Aorta (tissue), 5 donors: ENCODE measurements around the gene B4GALT3. TPM values are rescaled to one million over a fixed set of nuclear protein-coding genes. Genes with fewer than 3 reads are reported as not detected.

Experiments used
- ATAC-seq: fragments of 200-7000 bp; cut with Tn5 transposase; one replicate; pipeline ENCODE4 v1.9.1; 2022; ENCODE audit warnings: moderate library complexity; ENCODE audit not compliant: low FRiP score
- DNase-seq, 2 donors: peaks; one replicate each; pipeline ENCODE4 v3.0.0-alpha.2; 2020
- H3K27ac ChIP-seq, 2 donors: one replicate each; pipeline ENCODE4 v1.5.1; 2013; ENCODE audit warnings: low read length in 2 of 2, mild to moderate bottlenecking in 2 of 2, moderate library complexity in 2 of 2, control low read depth in 1 of 2, inconsistent platforms in 1 of 2, low read depth in 1 of 2
- H3K27me3 ChIP-seq, 2 donors: one replicate each; pipeline ENCODE4 v1.6.1; 2013; ENCODE audit warnings: control low read depth in 1 of 2, low read length in 1 of 2, mild to moderate bottlenecking in 1 of 2, moderate library complexity in 1 of 2; ENCODE audit not compliant: insufficient read depth in 2 of 2, control insufficient read depth in 1 of 2
- H3K36me3 ChIP-seq, 2 donors: one replicate each; pipeline ENCODE4 v1.6.1; 2013; ENCODE audit warnings: control low read depth in 1 of 2, low read length in 1 of 2, mild to moderate bottlenecking in 1 of 2; ENCODE audit not compliant: insufficient read depth in 2 of 2, control insufficient read depth in 1 of 2
- H3K4me1 ChIP-seq, 2 donors: one replicate each; pipeline ENCODE4 v1.6.1; 2013; ENCODE audit warnings: low read length in 2 of 2, control low read depth in 1 of 2, mild to moderate bottlenecking in 1 of 2, moderate library complexity in 1 of 2; ENCODE audit not compliant: insufficient read depth in 2 of 2, control insufficient read depth in 1 of 2
- H3K4me3 ChIP-seq, 2 donors: one replicate each; pipeline ENCODE4 v1.5.1; 2013; ENCODE audit warnings: low read length in 2 of 2, control low read depth in 1 of 2, mild to moderate bottlenecking in 1 of 2
- H3K9me3 ChIP-seq: one replicate; pipeline ENCODE4 v1.6.1; 2013; ENCODE audit warnings: mild to moderate bottlenecking, low read length; ENCODE audit not compliant: control insufficient read depth
- WGBS, 2 donors: extraction: QIAGEN DNeasy Blood & Tissue Kit; methylation state at CpG; one replicate each; pipeline ENCODE4 v1.1.7; 2013; 5-methylcytosine and 5-hydroxymethylcytosine counted together
- intact Hi-C, 2 donors: fragments of 100-400 bp; cut with DNase I; formaldehyde crosslinking; loops; one replicate each; pipeline versions ENCODE4 v1.14.2 to v1.15.0; 2022
- polyA plus RNA-seq, 2 donors: library from polyadenylated mRNA; stranded (reverse); fragments of 200-250 nt; gene quantifications; one replicate each; pipeline ENCODE4 v1.2.3, GENCODE V29; 2013
- total RNA-seq, 2 donors: library from RNA; stranded (reverse); fragmentation: NEBNext Ultra II Directional; extraction: Animal tissue kit (Norgen Biotek cat#: 25700); gene quantifications; one replicate each; pipeline ENCODE4 v1.2.1, GENCODE V29; 2021
- donor health status: healthy with polysubstance abuse.
- donor health status: Bipolar disorder and iron deficiency.
- donor health status: DM: no; HTN: no; CAD: no.
- donor health status: DM: no; HTN: no; CAD: no.
- donor health status: DM: yes; HTN: yes; CAD: no.

The B4GALT3 gene
- total and polyA plus RNA-seq, 4 donors: 13.9 to 29.8 (median 24.9) TPM

GRCh38 chr1:161199506-161200139 lies 22.3 kb upstream of the B4GALT3 start:
- H3K4me3 ChIP-seq: no peak overlapping the region
- H3K36me3 ChIP-seq: no peaks in the 10 kb centered on the region
- peak; percentile 24 to 76 for DNase-seq
- H3K27ac ChIP-seq: no peak overlapping the region
- ATAC-seq: no peak
- intact Hi-C loops: no loop called here
- no peaks in the 10 kb centered on the region for H3K9me3 ChIP-seq
- WGBS, 2 donors: 70 to 72% methylated on average over 5 of the region's 5 CpGs
- peaks cover 0 to 4% of the 10 kb centered on the region in 2 donors for H3K4me1 ChIP-seq
- H3K27me3 ChIP-seq: no peaks in the 10 kb centered on the region

DNA sequence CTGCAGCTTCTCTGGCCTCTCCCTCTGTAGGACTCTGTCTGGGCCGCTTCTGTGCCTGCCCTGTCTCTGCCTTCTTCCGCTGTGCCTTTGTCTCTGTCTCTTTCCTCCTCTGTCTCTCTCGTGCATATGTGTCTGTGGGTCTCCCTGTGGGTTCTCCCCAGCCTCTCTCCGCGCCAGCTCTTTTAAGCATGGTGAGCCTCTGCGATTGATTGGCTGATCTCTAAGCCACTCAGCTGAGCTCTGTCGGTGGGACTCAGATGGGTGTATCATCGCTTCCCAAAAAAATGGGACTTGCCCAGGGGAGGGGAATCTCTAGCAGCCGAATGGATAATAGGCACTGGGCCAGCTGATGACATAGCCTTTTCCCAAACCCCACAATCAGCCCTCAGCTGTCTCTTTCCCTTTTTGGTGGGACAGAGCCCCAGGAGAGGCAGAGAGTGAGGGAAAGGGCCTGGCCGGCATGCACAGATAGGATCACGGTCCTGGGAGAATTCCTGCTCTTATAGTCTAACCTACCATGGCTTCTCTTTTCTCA lies 21.7 kb upstream of the B4GALT3 start, which contains the start of gene ADAMTS4:
TSS of gene ADAMTS4 (minus strand) at position 158 of the 535 bp plus-strand sequence. CDS start 427 bp downstream, outside the sequence.
- H3K27me3 ChIP-seq: no peaks in the 10 kb centered on the region
- no peaks in the 10 kb centered on the region for H3K9me3 ChIP-seq
- WGBS, 2 donors: 68 to 78% methylated on average over 11 of the region's 11 CpGs
- H3K4me3 ChIP-seq: no peak within 1 kb of the TSS
- H3K27ac ChIP-seq: no peak within 1 kb of the TSS
- peaks cover 0 to 4% of the 10 kb centered on the region in 2 donors for H3K4me1 ChIP-seq
- H3K36me3 ChIP-seq: no peaks in the 10 kb centered on the region
- ATAC-seq (no peak), DNase-seq (peak; percentile 67 to 82)
- intact Hi-C loops: no loop called here

DNA sequence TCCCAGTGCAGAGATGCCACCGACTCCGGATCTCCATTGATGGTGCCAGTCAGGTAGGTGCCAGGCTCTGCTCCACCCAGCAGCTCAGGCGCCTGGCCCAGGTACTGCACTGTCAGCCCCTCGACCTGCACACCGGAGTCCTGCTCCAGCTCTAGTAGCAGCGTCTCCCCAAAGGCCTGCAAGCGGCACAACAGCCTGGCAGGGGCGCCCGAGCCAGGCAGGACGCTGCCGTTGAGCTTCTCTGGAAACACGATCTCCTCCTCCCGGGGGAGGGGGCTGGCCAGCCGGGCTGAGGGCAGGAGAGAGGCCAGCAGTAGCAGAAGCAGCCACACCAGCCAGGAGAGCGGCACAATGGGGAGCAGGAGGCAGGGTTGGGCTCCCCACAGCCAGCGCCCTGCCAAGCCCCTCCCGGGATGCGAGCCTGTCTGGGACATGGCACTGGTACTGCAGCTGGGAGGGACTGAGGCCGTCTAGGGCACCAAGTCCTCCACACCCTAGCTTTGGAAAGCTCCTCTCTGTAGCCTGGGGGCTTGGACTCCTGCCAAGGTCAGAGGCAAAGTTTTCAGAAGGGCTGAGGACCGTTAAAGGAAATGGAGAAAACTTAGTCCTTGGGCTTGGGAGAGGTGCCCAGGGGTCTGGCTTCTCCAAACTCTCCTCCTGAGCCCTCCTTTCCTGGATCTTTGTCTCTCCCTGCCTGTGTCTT lies 21.0 kb upstream of the B4GALT3 start:
- H3K4me3 ChIP-seq: no peak overlapping the region
- no peaks in the 10 kb centered on the region for H3K9me3 ChIP-seq
- no peak overlapping the region for H3K27ac ChIP-seq
- no peaks in the 10 kb centered on the region for H3K27me3 ChIP-seq
- ATAC-seq: no peak
- peak; percentile 55 to 81 for DNase-seq
- H3K4me1 ChIP-seq: peaks cover 0 to 2% of the 10 kb centered on the region in 2 donors
- 20 to 34% methylated on average over 20 of the region's 20 CpGs for WGBS, 2 donors
- intact Hi-C loops: no loop called here
- no peaks in the 10 kb centered on the region for H3K36me3 ChIP-seq

- ATAC-seq: no peak
- intact Hi-C loops: no loop called here
- no peak overlapping the region for H3K27ac ChIP-seq
- H3K9me3 ChIP-seq: no peaks in the 10 kb centered on the region
- DNase-seq: peak; percentile 25 to 51
- H3K4me1 ChIP-seq: no peaks in the 10 kb centered on the region
- H3K4me3 ChIP-seq: no peak overlapping the region
- no peaks in the 10 kb centered on the region for H3K27me3 ChIP-seq
- WGBS, 2 donors: 83 to 85% methylated on average over 11 of the region's 11 CpGs
- H3K36me3 ChIP-seq: no peaks in the 10 kb centered on the region
These were observed 20.4 kb upstream of the B4GALT3 start for GRCh38 chr1:161197560-161198193.

DNA sequence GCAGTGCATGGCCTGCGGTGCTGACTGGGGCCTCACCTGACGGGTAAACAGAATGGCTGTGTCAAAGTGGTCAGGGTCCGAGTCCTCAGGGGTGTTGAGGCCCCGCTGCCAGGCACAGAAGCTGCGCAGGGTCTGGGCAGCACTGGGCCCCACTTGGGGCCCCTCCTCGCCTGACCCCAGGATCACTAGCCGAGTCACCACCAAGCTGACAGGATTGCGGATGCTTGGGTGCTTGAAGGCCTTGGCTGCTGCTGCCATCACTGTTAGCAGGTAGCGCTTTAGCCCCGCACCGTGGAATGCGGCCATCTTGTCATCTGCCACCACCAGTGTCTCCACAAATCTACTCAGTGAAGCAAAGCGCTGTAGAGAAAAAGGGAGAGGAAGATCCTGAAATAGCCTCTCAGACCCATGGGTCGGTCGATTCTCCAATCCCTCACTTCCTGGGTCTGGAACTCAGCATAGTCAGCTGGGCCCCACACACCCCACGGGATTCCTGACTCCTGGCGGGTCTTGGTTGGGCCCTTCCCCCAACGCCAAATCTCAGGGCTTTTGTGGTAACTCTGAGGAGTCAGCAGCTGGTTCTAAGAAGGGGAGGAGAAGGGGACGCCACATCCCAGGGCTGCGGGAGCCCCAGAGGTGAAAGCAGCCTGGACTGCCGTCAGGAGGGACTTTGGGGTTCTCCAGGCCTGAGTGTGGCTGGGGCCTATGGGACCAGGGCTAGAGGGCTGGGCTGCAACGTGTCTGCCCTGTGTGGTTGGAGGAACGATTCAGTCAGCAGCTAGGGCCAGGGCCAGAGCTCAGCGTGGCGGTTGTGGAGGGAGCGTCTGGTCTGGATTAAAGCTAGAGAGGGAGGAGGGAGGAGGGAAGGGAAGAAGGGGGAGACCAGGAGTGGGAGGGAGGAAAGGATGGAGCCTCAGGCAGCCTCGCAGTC lies 19.5 kb upstream of the B4GALT3 start:
- ATAC-seq: peak; percentile 23
- no peaks in the 10 kb centered on the region for H3K9me3 ChIP-seq
- WGBS, 2 donors: 74 to 78% methylated on average over 27 of the region's 27 CpGs
- no peaks in the 10 kb centered on the region for H3K4me1 ChIP-seq
- H3K27me3 ChIP-seq: no peaks in the 10 kb centered on the region
- no peaks in the 10 kb centered on the region for H3K36me3 ChIP-seq
- H3K4me3 ChIP-seq: no peak overlapping the region
- no peak overlapping the region for H3K27ac ChIP-seq
- DNase-seq: peak; percentile 72 to 77
- intact Hi-C loops: no loop called here

DNA sequence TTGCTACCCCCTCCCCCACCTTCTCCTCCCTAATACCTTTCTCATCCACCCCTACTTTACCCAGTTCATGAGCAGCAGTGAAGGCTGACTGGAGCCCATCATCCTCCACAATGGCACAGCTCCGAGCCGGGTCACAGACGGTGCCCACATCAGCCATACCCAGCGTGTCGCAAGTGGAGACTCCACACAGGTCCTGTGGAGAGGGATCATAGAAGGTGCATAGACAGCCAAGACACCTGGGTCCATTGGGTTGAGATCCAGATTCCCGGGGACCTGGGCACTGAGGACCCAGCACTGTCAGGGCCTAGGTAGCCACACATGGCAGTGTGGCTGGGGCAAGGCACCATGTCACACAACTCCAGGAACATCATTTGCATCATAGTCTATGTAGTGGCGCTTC lies 18.8 kb upstream of the B4GALT3 start:
- H3K27me3 ChIP-seq: no peaks in the 10 kb centered on the region
- ATAC-seq: no peak
- H3K4me3 ChIP-seq: no peak overlapping the region
- H3K36me3 ChIP-seq: no peaks in the 10 kb centered on the region
- intact Hi-C loops: no loop called here
- 94 to 96% methylated on average over 7 of the region's 7 CpGs for WGBS, 2 donors
- H3K9me3 ChIP-seq: no peaks in the 10 kb centered on the region
- no peaks in the 10 kb centered on the region for H3K4me1 ChIP-seq
- peak in 1 of 2 donors; percentile 44 for DNase-seq
- no peak overlapping the region for H3K27ac ChIP-seq

- Histone ChIP-seq H3K27me3 (no peaks in the 10 kb centered on the region), H3K4me1 (no peaks in the 10 kb centered on the region), H3K36me3 (no peaks in the 10 kb centered on the region), H3K27ac (no peak overlapping the region), H3K4me3 (no peak overlapping the region), H3K9me3 (no peaks in the 10 kb centered on the region)
- ATAC-seq (no peak), DNase-seq (peak in 1 of 2 donors; percentile 58)
- 84 to 85% methylated on average over 4 of the region's 4 CpGs for WGBS, 2 donors
- intact Hi-C loops: no loop called here
These were observed 17.9 kb upstream of the B4GALT3 start for GRCh38 chr1:161195171-161195570.
